Effector memory CD8-positive, alpha-beta T cell (primary cell): Measurements from ENCODE around the gene NFKB2.

Experiments
- ATAC-seq: fragments of 150-1000 bp; cut with Tn5 transposase; replicated peaks from 2 replicates; pipeline ENCODE4 v1.10.0; 2021; ENCODE audit warnings: mild to moderate bottlenecking, moderate library complexity
- DNase-seq, 3 experiments: peaks; one replicate each; pipeline ENCODE4 v3.0.0; 2021
- H3K27ac Mint-ChIP-seq, 2 donors: one replicate each; pipeline ENCODE4 v1.8.0; 2022; ENCODE audit warnings: mild to moderate bottlenecking in 2 of 2, mixed read lengths in 2 of 2, moderate library complexity in 2 of 2
- H3K27me3 Mint-ChIP-seq, 2 donors: one replicate each; pipeline ENCODE4 v1.8.0; 2022; ENCODE audit warnings: mixed read lengths in 2 of 2
- H3K36me3 Mint-ChIP-seq: one replicate; pipeline ENCODE4 v1.8.0; 2022; ENCODE audit warnings: mild to moderate bottlenecking, moderate library complexity, mixed read lengths; ENCODE audit not compliant: insufficient read depth
- H3K4me1 Mint-ChIP-seq, 2 donors: one replicate each; pipeline ENCODE4 v1.8.0; 2022; ENCODE audit warnings: low read depth in 2 of 2, mixed read lengths in 2 of 2
- H3K4me3 Mint-ChIP-seq, 2 donors: one replicate each; pipeline ENCODE4 v1.8.0; 2022; ENCODE audit warnings: mild to moderate bottlenecking in 2 of 2, mixed read lengths in 2 of 2, moderate library complexity in 2 of 2
- H3K9me3 Mint-ChIP-seq, 2 donors: one replicate each; pipeline ENCODE4 v1.8.0; 2022; ENCODE audit warnings: mixed read lengths in 2 of 2

The NFKB2 gene

GRCh38 chr10:102382871-102383270, 12.6 kb upstream of the NFKB2 start:
- no peak for DNase-seq
- no peak for ATAC-seq
- no peak overlapping the region for H3K27ac Mint-ChIP-seq
- H3K27me3 Mint-ChIP-seq, result no peaks in the 10 kb centered on the region
- no peaks in the 10 kb centered on the region for H3K4me1 Mint-ChIP-seq
- H3K4me3 Mint-ChIP-seq, result no peak overlapping the region
- H3K36me3 Mint-ChIP-seq, result peaks cover 47% of the 10 kb centered on the region
- H3K9me3 Mint-ChIP-seq, result no peaks in the 10 kb centered on the region

DNA sequence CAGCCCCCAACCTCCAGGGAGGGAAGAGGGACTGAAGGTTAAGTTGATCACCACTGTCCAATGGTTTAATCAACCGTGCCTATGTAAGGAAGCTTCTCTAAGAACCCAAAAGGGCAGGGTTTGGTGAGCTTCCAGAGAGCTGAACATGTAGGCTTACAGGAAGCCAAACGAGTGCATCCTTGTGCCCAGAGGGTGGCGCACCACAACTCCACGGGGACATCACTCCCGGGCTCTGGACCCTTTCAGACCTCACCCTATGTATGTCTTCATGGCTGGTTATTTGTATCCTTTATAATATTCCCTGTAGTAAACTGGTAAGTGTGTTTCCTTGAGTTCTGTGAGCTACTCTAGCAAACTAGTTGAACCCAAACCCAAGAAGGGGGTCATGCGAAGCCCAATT, 11.5 kb upstream of the NFKB2 start:
- DNase-seq (no peak), ATAC-seq (no peak)
- Mint-ChIP-seq H3K36me3 (peaks cover 38% of the 10 kb centered on the region), H3K27me3 (no peaks in the 10 kb centered on the region), H3K27ac (peak overlapping the region in 1 of 2 donors; percentile 6), H3K9me3 (no peaks in the 10 kb centered on the region), H3K4me1 (no peaks in the 10 kb centered on the region), H3K4me3 (no peak overlapping the region)

DNA sequence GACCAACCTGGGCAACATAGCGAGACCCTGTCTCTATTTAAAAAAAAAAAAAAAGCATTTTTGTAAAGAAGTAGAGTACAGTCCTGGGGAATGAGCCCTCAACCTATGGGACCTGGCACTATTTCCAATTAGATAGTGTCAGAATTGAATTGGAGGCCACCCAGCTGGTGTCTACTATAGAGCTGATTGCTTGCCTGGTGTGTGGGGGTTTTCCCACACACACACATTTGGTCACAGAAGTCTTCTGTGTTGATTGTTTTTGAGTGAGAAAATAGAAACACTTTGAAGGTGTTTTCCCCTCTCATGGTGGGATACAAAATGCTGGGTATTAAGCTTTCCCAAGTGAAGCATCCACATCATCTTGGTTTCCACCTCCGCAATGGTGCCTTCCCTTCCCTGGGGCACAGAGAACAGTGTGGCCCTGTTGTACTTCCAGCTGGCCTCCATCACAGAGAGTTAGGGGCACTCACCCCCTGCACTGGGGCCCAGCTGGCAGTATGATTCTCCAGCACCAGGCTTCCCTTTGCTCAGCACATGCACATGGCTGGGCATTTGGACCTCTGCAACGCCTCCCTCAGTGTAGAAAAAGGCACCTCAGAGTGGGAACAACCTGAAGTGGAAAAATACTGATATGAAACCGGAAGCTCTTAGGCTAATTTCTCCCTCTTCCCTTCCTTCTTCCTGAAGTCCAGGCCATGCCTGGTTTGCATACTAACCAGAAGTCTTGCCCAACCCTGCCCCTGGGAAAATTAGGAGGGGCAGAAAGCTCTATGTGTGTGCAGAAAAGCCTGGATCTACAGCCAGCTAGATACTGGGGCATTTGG, 10.7 kb upstream of the NFKB2 start:
- no peak for ATAC-seq
- no peaks in the 10 kb centered on the region for H3K4me1 Mint-ChIP-seq
- peak overlapping the region in 1 of 2 donors; percentile 41 for H3K27ac Mint-ChIP-seq

GRCh38 chr10:102389894-102390293, 5.6 kb upstream of the NFKB2 start:
- DNase-seq (no peak), ATAC-seq (no peak)
- Mint-ChIP-seq H3K4me3 (no peak overlapping the region), H3K27ac (no peak overlapping the region), H3K9me3 (no peaks in the 10 kb centered on the region), H3K4me1 (peaks cover 12 to 15% of the 10 kb centered on the region in 2 donors), H3K36me3 (peaks cover 27% of the 10 kb centered on the region), H3K27me3 (no peaks in the 10 kb centered on the region)

More for the DNA sequence above, 10.7 kb upstream of the NFKB2 start:
- Mint-ChIP-seq H3K36me3 (peaks cover 33% of the 10 kb centered on the region), H3K27me3 (no peaks in the 10 kb centered on the region), H3K9me3 (no peaks in the 10 kb centered on the region), H3K4me3 (no peak overlapping the region)
- no peak for DNase-seq

DNA sequence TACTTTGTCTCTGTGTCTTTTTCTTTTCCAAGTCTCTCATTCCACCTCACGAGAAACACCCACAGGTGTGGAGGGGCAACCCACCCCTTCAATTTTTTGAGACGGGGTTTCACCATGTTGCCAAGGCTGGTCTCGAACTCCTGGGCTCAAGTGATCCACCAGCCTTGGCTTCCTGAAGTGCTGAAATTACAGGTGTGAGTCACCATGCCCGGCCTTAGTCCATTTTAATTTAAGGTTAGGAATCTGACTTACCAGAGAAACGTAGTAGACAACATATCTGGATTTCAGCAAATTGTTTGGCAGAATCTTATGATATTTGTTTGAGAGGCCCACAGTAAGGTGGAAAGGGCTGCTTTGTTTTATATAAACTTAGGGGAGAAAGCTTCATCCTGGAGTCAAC, 3.2 kb upstream of the NFKB2 start:
- Mint-ChIP-seq H3K9me3 (no peaks in the 10 kb centered on the region), H3K4me3 (no peak overlapping the region)

DNA sequence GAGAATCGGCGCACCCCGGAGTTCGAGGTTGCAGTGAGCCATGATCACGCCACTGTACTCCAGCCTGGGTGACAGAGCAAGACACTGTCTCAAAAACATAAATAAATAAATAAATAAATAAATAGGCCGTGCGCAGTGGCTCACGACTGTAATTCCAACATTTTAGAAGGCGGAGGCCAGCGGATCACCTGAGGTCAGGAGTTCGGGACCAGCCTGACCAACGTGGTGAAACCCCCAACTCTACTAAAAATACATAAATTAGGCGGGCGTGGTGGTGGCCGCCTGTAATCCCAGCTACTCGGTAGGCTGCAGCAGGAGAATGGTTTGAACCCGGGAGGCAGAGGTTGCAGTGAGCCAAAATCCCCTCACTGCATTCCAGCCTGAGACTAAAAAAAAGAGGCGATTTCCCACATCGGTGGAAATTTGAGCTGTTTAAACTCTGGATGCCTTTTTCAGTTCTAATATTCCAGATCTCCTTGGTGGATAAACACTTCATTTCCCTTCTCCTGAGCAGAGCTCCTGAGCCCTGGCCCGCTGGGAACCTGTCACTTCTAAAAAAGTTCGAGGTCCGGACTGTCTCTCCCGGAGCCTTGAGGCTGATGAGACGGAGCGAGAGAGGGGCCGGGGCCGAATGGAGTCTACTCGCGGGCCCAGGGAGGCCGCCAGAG, 2.0 kb upstream of the NFKB2 start:
- peaks cover 63% of the 10 kb centered on the region for H3K36me3 Mint-ChIP-seq
- no peaks in the 10 kb centered on the region for H3K27me3 Mint-ChIP-seq
- ATAC-seq, result no peak
- peak overlapping the region; percentile 90 to 94 for H3K4me3 Mint-ChIP-seq
- H3K27ac Mint-ChIP-seq, result peak overlapping the region; percentile 100
- no peak for DNase-seq
- peaks cover 31 to 34% of the 10 kb centered on the region in 2 donors for H3K4me1 Mint-ChIP-seq
- H3K9me3 Mint-ChIP-seq, result no peaks in the 10 kb centered on the region

More for the DNA sequence above, 3.2 kb upstream of the NFKB2 start:
- DNase-seq (no peak), ATAC-seq (no peak)
- Mint-ChIP-seq H3K36me3 (peaks cover 51% of the 10 kb centered on the region), H3K27me3 (no peaks in the 10 kb centered on the region), H3K27ac (no peak overlapping the region), H3K4me1 (peaks cover 23 to 25% of the 10 kb centered on the region in 2 donors)

DNA sequence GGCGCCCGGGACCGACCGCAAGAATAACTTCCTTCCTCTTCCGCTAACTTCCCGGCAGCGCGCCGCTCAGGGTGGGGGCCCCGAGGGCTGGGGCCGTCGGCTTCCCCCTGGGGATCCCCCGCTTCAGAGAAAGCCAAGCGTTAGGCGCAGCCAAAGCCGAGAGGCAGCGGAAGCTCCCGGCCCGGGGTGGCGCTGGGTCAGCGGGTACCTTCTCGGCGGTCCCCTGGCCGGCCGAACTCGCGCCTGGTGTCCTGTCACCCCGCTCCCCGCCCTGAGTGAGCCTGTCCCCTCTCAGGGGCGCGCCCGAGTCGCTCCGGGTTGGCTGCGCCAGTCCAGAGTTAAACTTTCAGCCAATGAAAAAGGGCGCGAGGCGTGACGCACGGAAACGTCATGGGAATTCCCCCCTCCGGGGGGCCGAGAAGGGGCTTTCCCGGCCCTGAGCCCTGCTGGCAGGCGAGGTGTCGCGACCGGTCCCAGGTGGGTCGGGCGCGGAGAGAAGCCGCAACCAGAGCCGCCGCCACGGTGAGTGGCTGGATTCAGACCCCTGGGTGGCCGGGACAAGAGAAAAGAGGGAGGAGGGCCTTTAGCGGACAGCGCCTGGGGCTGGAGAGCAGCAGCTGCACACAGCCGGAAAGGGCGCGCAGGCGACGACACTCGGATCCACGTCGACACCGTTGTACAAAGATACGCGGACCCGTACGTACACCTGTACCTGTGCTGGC, 1.3 kb upstream of the NFKB2 start:
- Mint-ChIP-seq H3K36me3 (peaks cover 70% of the 10 kb centered on the region), H3K9me3 (no peaks in the 10 kb centered on the region), H3K4me1 (peaks cover 35 to 36% of the 10 kb centered on the region in 2 donors), H3K27me3 (no peaks in the 10 kb centered on the region), H3K27ac (peak overlapping the region; percentile 100), H3K4me3 (peak overlapping the region; percentile 90 to 94)
- DNase-seq (peak; percentile 99), ATAC-seq (peak; percentile 74)

DNA sequence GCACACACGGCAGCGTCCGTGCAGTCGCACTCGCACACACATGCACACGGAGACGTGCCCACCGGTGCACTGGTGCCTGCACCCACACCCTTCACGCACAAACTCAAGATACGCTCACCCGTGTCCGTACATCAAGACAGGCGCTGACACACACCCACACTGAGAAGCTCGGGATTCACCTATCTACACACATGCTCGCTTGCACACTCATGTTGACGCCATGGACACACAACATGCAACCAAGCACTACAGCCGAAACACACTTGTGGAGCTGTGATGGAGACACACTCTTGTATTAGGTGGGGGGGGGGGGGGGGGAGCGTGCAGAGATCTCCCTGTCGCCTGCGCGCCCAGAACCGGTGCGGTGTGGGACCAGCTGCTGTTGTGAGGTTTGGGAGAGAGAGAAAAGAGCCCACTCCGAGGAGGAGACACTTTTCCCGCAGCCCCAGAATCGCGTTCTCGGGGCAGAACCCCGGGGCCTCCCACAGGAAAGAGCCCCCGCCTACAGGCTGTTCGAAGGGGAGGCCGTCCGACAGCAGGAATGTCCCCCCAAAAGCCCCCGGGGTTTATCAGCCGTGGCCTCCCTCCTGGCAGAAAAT, 605 bp upstream of the NFKB2 start:
- peaks cover 76% of the 10 kb centered on the region for H3K36me3 Mint-ChIP-seq
- H3K27ac Mint-ChIP-seq, result peak overlapping the region; percentile 100
- peak in 1 of 3 experiments; percentile 59 for DNase-seq
- peak overlapping the region; percentile 90 to 94 for H3K4me3 Mint-ChIP-seq
- H3K27me3 Mint-ChIP-seq, result no peaks in the 10 kb centered on the region
- no peaks in the 10 kb centered on the region for H3K9me3 Mint-ChIP-seq
- H3K4me1 Mint-ChIP-seq, result peaks cover 35 to 41% of the 10 kb centered on the region in 2 donors
- ATAC-seq, result peak; percentile 15

- DNase-seq, result no peak
- ATAC-seq, result no peak
- Mint-ChIP-seq H3K27ac (peak overlapping the region; percentile 100), H3K9me3 (no peaks in the 10 kb centered on the region), H3K4me1 (peaks cover 35 to 45% of the 10 kb centered on the region in 2 donors), H3K36me3 (peaks cover 89% of the 10 kb centered on the region), H3K4me3 (peak overlapping the region; percentile 90 to 94), H3K27me3 (no peaks in the 10 kb centered on the region)
These were observed 779 bp downstream of the NFKB2 start for GRCh38 chr10:102396317-102396650.

DNA sequence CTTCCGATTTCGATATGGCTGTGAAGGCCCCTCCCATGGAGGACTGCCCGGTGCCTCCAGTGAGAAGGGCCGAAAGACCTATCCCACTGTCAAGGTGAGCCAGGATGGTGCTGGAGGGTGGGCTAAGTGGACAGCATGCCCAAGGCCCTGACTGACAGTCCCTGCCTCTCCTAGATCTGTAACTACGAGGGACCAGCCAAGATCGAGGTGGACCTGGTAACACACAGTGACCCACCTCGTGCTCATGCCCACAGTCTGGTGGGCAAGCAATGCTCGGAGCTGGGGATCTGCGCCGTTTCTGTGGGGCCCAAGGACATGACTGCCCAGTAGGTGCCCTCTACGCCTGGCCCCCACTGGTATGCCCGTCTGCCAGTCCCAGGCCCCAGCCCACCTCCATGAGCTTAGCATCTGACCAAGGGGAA, 1.2 kb downstream of the NFKB2 start:
- ATAC-seq (no peak), DNase-seq (no peak)
- Mint-ChIP-seq H3K27ac (peak overlapping the region; percentile 100), H3K4me3 (peak overlapping the region; percentile 90 to 94), H3K4me1 (peaks cover 35 to 45% of the 10 kb centered on the region in 2 donors), H3K9me3 (no peaks in the 10 kb centered on the region), H3K27me3 (no peaks in the 10 kb centered on the region), H3K36me3 (peaks cover 93% of the 10 kb centered on the region)

DNA sequence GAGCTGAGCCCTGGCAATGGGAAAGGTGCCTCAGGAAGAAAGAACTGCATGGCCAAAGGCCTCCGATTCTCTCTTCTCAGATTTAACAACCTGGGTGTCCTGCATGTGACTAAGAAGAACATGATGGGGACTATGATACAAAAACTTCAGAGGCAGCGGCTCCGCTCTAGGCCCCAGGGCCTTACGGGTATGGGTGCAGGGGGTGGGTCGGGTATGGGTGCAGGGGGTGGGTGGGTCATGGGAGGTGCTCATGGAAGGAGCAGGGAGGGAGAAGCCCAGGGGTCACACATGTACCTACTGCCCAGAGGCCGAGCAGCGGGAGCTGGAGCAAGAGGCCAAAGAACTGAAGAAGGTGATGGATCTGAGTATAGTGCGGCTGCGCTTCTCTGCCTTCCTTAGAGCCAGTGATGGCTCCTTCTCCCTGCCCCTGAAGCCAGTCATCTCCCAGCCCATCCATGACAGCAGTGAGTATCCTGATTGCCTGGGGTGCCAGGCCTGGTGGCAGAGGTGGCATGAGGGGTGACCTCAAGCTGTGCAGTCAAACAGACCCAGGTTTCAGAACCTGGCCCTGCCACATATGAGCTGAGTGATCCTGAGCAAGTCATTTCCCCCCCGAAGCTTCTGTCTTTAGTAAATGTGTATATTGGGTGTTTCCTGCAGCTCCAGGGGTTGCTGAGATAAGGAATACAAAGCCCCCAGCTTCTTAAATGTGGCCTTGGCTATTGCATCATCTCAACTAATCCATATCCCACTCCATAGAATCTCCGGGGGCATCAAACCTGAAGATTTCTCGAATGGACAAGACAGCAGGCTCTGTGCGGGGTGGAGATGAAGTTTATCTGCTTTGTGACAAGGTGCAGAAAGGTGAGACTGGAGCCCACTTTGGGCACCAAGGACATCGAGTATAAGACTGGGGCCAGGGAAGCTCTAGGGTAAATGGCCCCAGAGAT, 2.0 kb downstream of the NFKB2 start:
- Mint-ChIP-seq H3K36me3 (peaks cover 96% of the 10 kb centered on the region), H3K4me1 (peaks cover 35 to 45% of the 10 kb centered on the region in 2 donors)

DNA sequence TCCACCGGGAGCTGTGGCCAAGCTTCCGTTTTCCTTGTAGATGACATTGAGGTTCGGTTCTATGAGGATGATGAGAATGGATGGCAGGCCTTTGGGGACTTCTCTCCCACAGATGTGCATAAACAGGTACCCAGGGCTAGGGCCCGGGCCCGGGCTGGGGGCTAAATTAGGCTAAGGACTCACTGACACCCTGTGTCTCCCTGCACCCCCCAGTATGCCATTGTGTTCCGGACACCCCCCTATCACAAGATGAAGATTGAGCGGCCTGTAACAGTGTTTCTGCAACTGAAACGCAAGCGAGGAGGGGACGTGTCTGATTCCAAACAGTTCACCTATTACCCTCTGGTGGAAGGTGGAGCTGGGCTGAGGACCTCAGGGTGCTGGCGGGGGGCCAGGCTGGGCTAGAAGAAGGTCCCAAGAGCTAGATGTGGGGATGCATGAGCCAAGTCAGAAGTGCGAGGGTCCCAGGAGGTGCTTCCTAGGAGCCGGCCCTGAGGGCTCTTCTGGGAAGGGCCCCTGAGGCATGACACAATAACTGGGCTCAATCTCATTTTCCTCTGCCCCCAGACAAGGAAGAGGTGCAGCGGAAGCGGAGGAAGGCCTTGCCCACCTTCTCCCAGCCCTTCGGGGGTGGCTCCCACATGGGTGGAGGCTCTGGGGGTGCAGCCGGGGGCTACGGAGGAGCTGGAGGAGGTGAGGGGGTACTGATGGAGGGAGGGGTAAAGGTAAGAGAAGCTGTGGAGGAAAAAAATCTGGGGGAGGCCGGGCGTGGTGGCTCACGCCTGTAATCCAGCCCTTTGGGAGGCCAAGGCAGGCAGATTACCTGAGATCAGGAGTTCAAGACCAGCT, 2.9 kb downstream of the NFKB2 start:
- DNase-seq (no peak), ATAC-seq (no peak)
- Mint-ChIP-seq H3K9me3 (no peaks in the 10 kb centered on the region), H3K27ac (peak overlapping the region; percentile 91 to 100), H3K27me3 (no peaks in the 10 kb centered on the region), H3K4me3 (peak overlapping the region; percentile 74 to 81), H3K4me1 (peaks cover 30 to 40% of the 10 kb centered on the region in 2 donors), H3K36me3 (peaks cover 91% of the 10 kb centered on the region)

More for the DNA sequence above, 2.0 kb downstream of the NFKB2 start:
- DNase-seq (no peak), ATAC-seq (no peak)
- Mint-ChIP-seq H3K4me3 (peak overlapping the region; percentile 90 to 94), H3K27me3 (no peaks in the 10 kb centered on the region), H3K27ac (peak overlapping the region; percentile 100), H3K9me3 (no peaks in the 10 kb centered on the region)
